Gastrocnemius medialis (tissue), 4 donors: ENCODE data around the gene CRYGB. TPM values are rescaled to one million over a fixed set of nuclear protein-coding genes. Genes with fewer than 3 reads are reported as not detected.
"Not testable (repeated sequence)": the region's sequence is repeated elsewhere in the genome, so short reads cannot be mapped to it uniquely, and the experiment has no call there.

Source experiments
- ATAC-seq, 2 donors: fragments of 150-250 bp; one replicate each; pipeline ENCODE4 v1.9.1; 2016
- DNase-seq, 2 donors: peaks; one replicate each; pipeline ENCODE4 v3.0.0-alpha.2; 2019
- H3K27ac ChIP-seq, 4 donors: fragments of 200-600 bp; sonication (generic); 1 replicate in 1 of 4; 2 replicates in 3 of 4; pipeline ENCODE4 v1.5.1; 2016 to 2018; ENCODE audit warnings: mild to moderate bottlenecking in 2 of 4, moderate library complexity in 1 of 4
- H3K27me3 ChIP-seq, 3 donors: fragments of 200-600 bp; sonication (generic) in 2 of 3; 1 replicate in 1 of 3; 2 replicates in 2 of 3; pipeline versions ENCODE4 v1.5.1 to v1.6.0; 2016 to 2019; ENCODE audit warnings: mild to moderate bottlenecking in 1 of 3, moderate library complexity in 1 of 3
- H3K36me3 ChIP-seq, 2 donors: fragments of 200-600 bp; sonication (generic) in 1 of 2; one replicate each; pipeline ENCODE4 v1.5.1; 2017 to 2018
- H3K4me1 ChIP-seq, 2 donors: fragments of 200-600 bp; sonication (generic) in 1 of 2; one replicate each; pipeline ENCODE4 v1.5.1; 2016 to 2017; ENCODE audit warnings: mild to moderate bottlenecking in 2 of 2
- H3K4me3 ChIP-seq, 4 donors: fragments of 200-600 bp; sonication (generic) in 3 of 4; 1 replicate in 1 of 4; 2 replicates in 3 of 4; pipeline ENCODE4 v1.5.1; 2016 to 2019; ENCODE audit warnings: mild to moderate bottlenecking in 2 of 4
- H3K9me3 ChIP-seq, 3 donors: fragments of 200-600 bp; sonication (generic) in 2 of 3; 1 replicate in 1 of 3; 2 replicates in 2 of 3; pipeline ENCODE4 v1.5.1; 2016 to 2019
- POLR2A ChIP-seq, 2 donors: fragments of 450-650 bp; IDR thresholded peaks; one replicate each; pipeline ENCODE4 v1.6.1; 2017; ENCODE audit warnings: antibody characterized with exemption in 2 of 2, mild to moderate bottlenecking in 2 of 2, moderate library complexity in 2 of 2
- in situ Hi-C, 4 donors: fragments of 200-750 bp; cut with MboI; loops; one replicate each; pipeline versions ENCODE4 v1.15.0 to v1.8.0; 2017; ENCODE audit warnings: low sequenced_read_pairs in 4 of 4
- intact Hi-C: fragments of 100-400 bp; cut with DNase I; formaldehyde crosslinking; loops from one replicate; pipeline ENCODE4 v1.15.1; 2023; ENCODE audit warnings: low total_unique reads
- total RNA-seq, 4 donors: library from RNA; depleted of rRNA; stranded (reverse); fragments of >200 nt; gene quantifications; one replicate each; pipeline versions ENCODE4 v1.1.0 to v1.2.3, GENCODE V29; 2016
- TF ChIP-seq, protein P1 (sequence below), 5 experiments: fragments of 450-650 bp in 3 of 5; fragments of 200-600 bp in 2 of 5; sonication (generic) in 2 of 5; IDR thresholded peaks in 4 of 5; conservative IDR thresholded peaks in 1 of 5; 1 replicate in 4 of 5; 2 replicates in 1 of 5; pipeline ENCODE4 v1.5.1; 2016 to 2019; ENCODE audit warnings: antibody characterized with exemption in 5 of 5, mild to moderate bottlenecking in 3 of 5, moderate library complexity in 3 of 5

CRYGB gene
- total RNA-seq, 4 donors from 2014 or later, result not detected

DNA sequence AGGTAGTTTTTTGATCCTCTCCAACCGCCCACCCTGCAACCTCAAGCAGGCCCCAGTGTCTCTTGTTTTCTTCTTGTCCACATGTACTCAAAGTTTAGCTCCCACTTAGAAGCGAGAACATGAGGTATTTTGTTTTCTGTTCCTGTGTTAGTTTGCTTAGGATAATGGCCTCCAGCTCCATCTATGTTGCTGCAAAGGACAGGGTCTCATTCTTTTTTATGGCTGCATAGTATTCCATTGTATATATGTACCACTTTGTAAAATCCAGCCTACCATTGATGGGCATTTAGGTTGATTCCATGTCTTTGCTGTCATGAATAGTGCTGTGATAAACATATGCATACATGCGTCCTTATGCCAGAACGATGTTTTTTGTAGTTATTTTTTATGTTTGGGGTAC lies 18.9 kb downstream of the CRYGB start:
- no peaks in the 10 kb centered on the region for H3K9me3 ChIP-seq
- in situ Hi-C loops (no loop called here), intact Hi-C loops (no loop called here)
- ATAC-seq (no peak), DNase-seq (no peak)
- TF ChIP-seq POLR2A (IDR thresholded peaks at IDR 0.05), result no peak
- TF ChIP-seq, protein P1, sequence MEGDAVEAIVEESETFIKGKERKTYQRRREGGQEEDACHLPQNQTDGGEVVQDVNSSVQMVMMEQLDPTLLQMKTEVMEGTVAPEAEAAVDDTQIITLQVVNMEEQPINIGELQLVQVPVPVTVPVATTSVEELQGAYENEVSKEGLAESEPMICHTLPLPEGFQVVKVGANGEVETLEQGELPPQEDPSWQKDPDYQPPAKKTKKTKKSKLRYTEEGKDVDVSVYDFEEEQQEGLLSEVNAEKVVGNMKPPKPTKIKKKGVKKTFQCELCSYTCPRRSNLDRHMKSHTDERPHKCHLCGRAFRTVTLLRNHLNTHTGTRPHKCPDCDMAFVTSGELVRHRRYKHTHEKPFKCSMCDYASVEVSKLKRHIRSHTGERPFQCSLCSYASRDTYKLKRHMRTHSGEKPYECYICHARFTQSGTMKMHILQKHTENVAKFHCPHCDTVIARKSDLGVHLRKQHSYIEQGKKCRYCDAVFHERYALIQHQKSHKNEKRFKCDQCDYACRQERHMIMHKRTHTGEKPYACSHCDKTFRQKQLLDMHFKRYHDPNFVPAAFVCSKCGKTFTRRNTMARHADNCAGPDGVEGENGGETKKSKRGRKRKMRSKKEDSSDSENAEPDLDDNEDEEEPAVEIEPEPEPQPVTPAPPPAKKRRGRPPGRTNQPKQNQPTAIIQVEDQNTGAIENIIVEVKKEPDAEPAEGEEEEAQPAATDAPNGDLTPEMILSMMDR (IDR thresholded peaks at IDR 0.05 in 4 of 5, conservative IDR thresholded peaks at IDR 0.05 in 1 of 5), result no peak
- H3K36me3 ChIP-seq, result no peaks in the 10 kb centered on the region
- H3K4me1 ChIP-seq, result no peaks in the 10 kb centered on the region
- H3K4me3 ChIP-seq, result no peak overlapping the region
- H3K27ac ChIP-seq, result no peak overlapping the region
- peaks cover 0 to 21% (median 5%) of the 10 kb centered on the region in 3 donors for H3K27me3 ChIP-seq

DNA sequence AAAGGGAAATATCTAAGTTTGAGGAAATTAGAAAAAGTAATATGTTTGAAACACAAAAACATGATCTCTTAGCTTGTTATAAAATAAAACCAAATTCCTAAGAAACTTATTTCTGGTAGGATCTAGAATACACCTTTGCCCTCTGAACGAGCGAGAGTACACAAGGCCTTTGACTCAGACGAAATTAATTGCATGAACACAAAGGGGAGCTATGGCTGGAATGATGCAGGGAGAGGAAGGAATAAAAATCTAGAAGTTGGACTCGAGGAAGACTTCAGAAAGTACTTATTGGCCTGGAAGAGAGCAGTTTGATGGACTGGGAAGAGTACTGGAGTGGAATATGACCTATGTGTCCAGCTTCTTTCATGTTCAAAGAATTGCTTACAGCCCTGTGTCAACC lies 20.7 kb downstream of the CRYGB start:
- ATAC-seq (no peak), DNase-seq (no peak)
- no peaks in the 10 kb centered on the region for H3K4me1 ChIP-seq
- intact Hi-C loops (no loop called here), in situ Hi-C loops (no loop called here)
- H3K27ac ChIP-seq, result no peak overlapping the region
- no peaks in the 10 kb centered on the region for H3K9me3 ChIP-seq
- TF ChIP-seq, protein P1 (IDR thresholded peaks at IDR 0.05 in 4 of 5, conservative IDR thresholded peaks at IDR 0.05 in 1 of 5), result no peak
- TF ChIP-seq POLR2A (IDR thresholded peaks at IDR 0.05), result no peak
- peaks cover 0 to 21% (median 5%) of the 10 kb centered on the region in 3 donors for H3K27me3 ChIP-seq
- H3K36me3 ChIP-seq, result no peaks in the 10 kb centered on the region
- no peak overlapping the region for H3K4me3 ChIP-seq

DNA sequence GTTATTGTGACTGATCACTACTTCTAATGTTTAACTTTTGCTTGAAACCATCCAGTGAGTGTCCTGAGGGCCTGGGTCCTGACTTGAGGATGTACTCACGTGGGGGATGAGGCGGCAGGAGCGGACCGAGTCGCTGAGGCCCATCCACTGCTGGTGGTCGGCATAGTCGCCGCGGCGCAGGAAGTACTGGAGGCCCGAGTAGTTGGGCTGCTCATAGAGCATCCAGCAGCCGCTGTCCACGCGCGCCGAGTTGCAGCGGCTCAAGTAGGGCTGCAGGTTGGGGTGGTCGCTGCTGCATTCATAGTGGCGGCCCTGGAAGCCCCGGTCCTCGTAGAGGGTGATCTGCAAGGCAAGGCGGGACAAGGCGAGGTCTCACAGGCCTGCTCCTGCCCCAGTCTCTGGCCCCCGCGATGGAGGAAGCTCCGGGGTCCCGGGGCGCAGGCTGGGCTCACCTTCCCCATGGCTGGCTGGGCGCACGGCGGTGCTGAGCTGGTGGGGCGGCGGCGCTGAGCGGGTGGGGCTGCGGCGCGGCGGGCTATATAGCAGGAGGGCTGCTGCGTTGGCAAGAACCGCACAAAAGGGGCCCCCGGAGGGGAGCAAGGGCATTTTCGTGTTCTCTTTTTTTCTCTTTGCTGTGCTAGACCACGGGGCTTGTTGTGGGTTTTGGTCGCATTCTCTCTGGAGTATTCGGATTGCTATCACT lies 21.8 kb downstream of the CRYGB start, which contains the start of gene CRYGD:
Gene CRYGD (minus strand): TSS at position 512 of the 703 bp plus-strand sequence. CDS start 51 bp downstream, at position 461.
- intact Hi-C loops, H3K4me1 ChIP-seq, in situ Hi-C loops, H3K36me3 ChIP-seq, ATAC-seq, H3K27ac ChIP-seq, DNase-seq, H3K9me3 ChIP-seq: not testable (repeated sequence)
- H3K27me3 ChIP-seq, result peaks cover 0 to 21% (median 5%) of the 10 kb centered on the region in 3 donors
- H3K4me3 ChIP-seq, result peak within 1 kb of the TSS in 1 of 4 donors; percentile 31

DNA sequence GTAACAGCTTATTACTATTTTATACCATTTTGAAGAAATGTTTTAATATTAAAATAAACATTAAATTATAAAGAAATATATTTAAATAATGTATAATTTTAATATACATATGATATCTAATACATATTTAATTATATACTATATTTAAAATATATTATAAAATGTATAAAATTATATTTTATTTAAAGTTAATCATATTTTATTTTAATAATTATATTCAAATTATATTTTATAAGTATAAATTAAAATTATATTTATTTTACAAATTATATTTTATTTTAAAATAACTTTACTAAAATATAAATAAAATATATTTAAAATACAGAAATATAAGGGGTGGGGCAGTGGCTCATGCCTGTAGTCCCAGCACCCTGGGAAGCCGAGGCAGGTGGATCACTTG lies 23.7 kb downstream of the CRYGB start:
- intact Hi-C loops, result no loop called here
- Histone ChIP-seq H3K4me3 (no peak overlapping the region), H3K4me1 (no peaks in the 10 kb centered on the region), H3K9me3 (no peaks in the 10 kb centered on the region), H3K27me3 (peaks cover 0 to 20% (median 5%) of the 10 kb centered on the region in 3 donors), H3K36me3 (no peaks in the 10 kb centered on the region), H3K27ac (no peak overlapping the region)
- in situ Hi-C loops, result no loop called here
- DNase-seq (no peak), ATAC-seq (no peak)
- no peak for TF ChIP-seq POLR2A (IDR thresholded peaks at IDR 0.05)
- TF ChIP-seq, protein P1 (IDR thresholded peaks at IDR 0.05 in 4 of 5, conservative IDR thresholded peaks at IDR 0.05 in 1 of 5), result no peak

DNA sequence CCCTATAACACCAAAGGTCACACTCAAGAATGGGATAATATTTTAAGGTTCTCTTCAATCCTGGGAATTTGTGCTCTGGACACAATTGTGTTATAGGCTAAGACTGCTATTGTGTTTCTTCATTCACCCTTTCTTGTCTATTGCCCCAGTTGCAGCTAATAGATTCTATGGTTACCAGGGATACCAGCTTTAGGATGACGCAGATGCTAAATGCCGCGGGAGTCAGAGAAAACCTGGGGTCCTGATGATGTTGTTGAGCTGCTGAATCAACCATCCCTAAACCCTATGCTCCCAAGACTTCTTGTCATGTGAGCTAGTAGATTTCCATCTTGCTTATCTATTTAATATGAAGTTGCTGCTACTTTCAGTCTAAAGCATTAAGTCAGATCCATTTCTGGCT lies 27.0 kb downstream of the CRYGB start:
- in situ Hi-C loops, result no loop called here
- DNase-seq, result no peak
- Histone ChIP-seq H3K36me3 (no peaks in the 10 kb centered on the region), H3K4me3 (no peak overlapping the region), H3K27me3 (peaks cover 0 to 9% (median 0%) of the 10 kb centered on the region in 3 donors), H3K4me1 (no peaks in the 10 kb centered on the region), H3K27ac (no peak overlapping the region), H3K9me3 (no peaks in the 10 kb centered on the region)
- no peak for ATAC-seq
- intact Hi-C loops, result no loop called here
- TF ChIP-seq, protein P1 (IDR thresholded peaks at IDR 0.05 in 4 of 5, conservative IDR thresholded peaks at IDR 0.05 in 1 of 5), result no peak
- TF ChIP-seq POLR2A (IDR thresholded peaks at IDR 0.05), result no peak

DNA sequence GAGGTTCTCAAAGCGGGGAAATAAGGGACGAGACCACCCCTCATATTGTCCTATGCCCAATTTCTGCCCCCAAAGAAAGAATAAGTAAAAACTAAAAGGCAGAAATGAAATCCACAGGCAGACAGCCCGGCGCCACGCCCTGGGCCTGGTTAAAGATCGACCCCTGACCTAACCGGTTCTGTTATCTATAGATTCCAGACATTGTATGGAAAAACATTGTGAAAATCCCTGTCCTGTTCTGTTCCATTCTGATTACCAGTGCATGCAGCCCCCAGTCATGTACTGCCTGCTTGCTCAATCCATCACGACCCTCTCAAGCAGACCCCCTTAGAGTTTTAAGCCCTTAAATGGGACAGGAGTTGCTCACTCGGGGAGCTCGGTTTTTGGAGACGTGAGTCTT lies 28.6 kb downstream of the CRYGB start:
- DNase-seq, intact Hi-C loops, H3K4me1 ChIP-seq, H3K36me3 ChIP-seq, H3K27ac ChIP-seq, in situ Hi-C loops, H3K4me3 ChIP-seq, H3K9me3 ChIP-seq, ATAC-seq: not testable (repeated sequence)
- H3K27me3 ChIP-seq, result peaks cover 0 to 12% (median 7%) of the 10 kb centered on the region in 3 donors
